Neuronal stem cell (in vitro differentiated cells): ENCODE data around the gene MARVELD3.

Experiments
- DNase-seq: peaks from one replicate; pipeline ENCODE4 v3.0.0-alpha.2; 2013; ENCODE audit warnings: low spot score
- H2AFZ ChIP-seq: one replicate; pipeline ENCODE4 v1.6.1; 2013; ENCODE audit warnings: mild to moderate bottlenecking, low read length, inconsistent platforms
- H2AK5ac ChIP-seq: 2 replicates; pipeline ENCODE4 v1.6.1; 2013; ENCODE audit warnings: low read depth, mild to moderate bottlenecking, inconsistent platforms, low read length, moderate library complexity, mixed read lengths
- H2BK120ac ChIP-seq: 2 replicates; pipeline ENCODE4 v1.6.1; 2013; ENCODE audit warnings: low read depth, mild to moderate bottlenecking, inconsistent platforms, low read length, moderate library complexity, mixed read lengths
- H2BK12ac ChIP-seq: one replicate; pipeline ENCODE4 v1.6.1; 2013; ENCODE audit warnings: low read length, inconsistent platforms
- H2BK15ac ChIP-seq: 2 replicates; pipeline ENCODE4 v1.6.1; 2013; ENCODE audit warnings: mild to moderate bottlenecking, low read length, inconsistent platforms, mixed read lengths
- H2BK5ac ChIP-seq: one replicate; pipeline ENCODE4 v1.6.1; 2013; ENCODE audit warnings: inconsistent platforms, mild to moderate bottlenecking, low read length, moderate library complexity
- H3K14ac ChIP-seq: one replicate; pipeline ENCODE4 v1.6.1; 2013; ENCODE audit warnings: low read length, inconsistent platforms
- H3K18ac ChIP-seq: 2 replicates; pipeline ENCODE4 v1.6.1; 2013; ENCODE audit warnings: low read length, inconsistent platforms
- H3K23ac ChIP-seq: 2 replicates; pipeline ENCODE4 v1.6.1; 2013; ENCODE audit warnings: low read depth, mild to moderate bottlenecking, mixed read lengths, low read length, inconsistent platforms; ENCODE audit not compliant: poor library complexity
- H3K27ac ChIP-seq: replicated peaks from 3 replicates; pipeline ENCODE4 v1.5.1; 2013; ENCODE audit warnings: low read length, inconsistent platforms
- H3K27me3 ChIP-seq, 3 experiments: 2 replicates each; pipeline ENCODE4 v1.6.1; 2013; ENCODE audit warnings: low read length in 3 of 3, mild to moderate bottlenecking in 2 of 3, inconsistent platforms in 1 of 3, low read depth in 1 of 3, mixed read lengths in 1 of 3, moderate library complexity in 1 of 3; ENCODE audit not compliant: control insufficient read depth in 3 of 3, insufficient read depth in 3 of 3
- H3K36me3 ChIP-seq, 2 donors: replicated peaks in 1 of 2; 2 replicates each; pipeline ENCODE4 v1.6.1; 2013; ENCODE audit warnings: low read length in 2 of 2; ENCODE audit not compliant: control insufficient read depth in 2 of 2, insufficient read depth in 2 of 2
- H3K4ac ChIP-seq: 2 replicates; pipeline ENCODE4 v1.6.1; 2013; ENCODE audit warnings: inconsistent platforms, mild to moderate bottlenecking, low read length, moderate library complexity
- H3K4me1 ChIP-seq, 2 donors: 1 replicate in 1 of 2; 2 replicates in 1 of 2; pipeline ENCODE4 v1.6.1; 2013; ENCODE audit warnings: low read length in 2 of 2, low read depth in 1 of 2; ENCODE audit not compliant: control insufficient read depth in 2 of 2, insufficient read depth in 1 of 2
- H3K4me2 ChIP-seq: one replicate; pipeline ENCODE4 v1.6.1; 2013; ENCODE audit warnings: mild to moderate bottlenecking, low read length, inconsistent platforms; ENCODE audit not compliant: insufficient read depth, poor library complexity, severe bottlenecking
- H3K4me3 ChIP-seq, 2 donors: 2 replicates each; pipeline ENCODE4 v1.5.1; 2013; ENCODE audit warnings: low read length in 2 of 2, mild to moderate bottlenecking in 2 of 2, inconsistent platforms in 1 of 2, moderate library complexity in 1 of 2
- H3K79me1 ChIP-seq: one replicate; pipeline ENCODE4 v1.6.1; 2013; ENCODE audit warnings: low read depth, mild to moderate bottlenecking, inconsistent platforms, low read length, moderate library complexity
- H3K9ac ChIP-seq: one replicate; pipeline ENCODE4 v1.6.1; 2013; ENCODE audit warnings: mild to moderate bottlenecking, low read depth, low read length, inconsistent platforms; ENCODE audit not compliant: poor library complexity
- H3K9me3 ChIP-seq, 2 donors: replicated peaks in 1 of 2; 2 replicates each; pipeline versions ENCODE3 to v1.6.1; 2013; ENCODE audit warnings: low read length in 2 of 2, mild to moderate bottlenecking in 2 of 2, inconsistent platforms in 1 of 2, low read depth in 1 of 2, mixed read lengths in 1 of 2, moderate library complexity in 1 of 2; ENCODE audit not compliant: control insufficient read depth in 2 of 2, insufficient read depth in 1 of 2
- H4K8ac ChIP-seq: one replicate; pipeline ENCODE4 v1.6.1; 2013; ENCODE audit warnings: low read depth, mild to moderate bottlenecking, inconsistent platforms, low read length, moderate library complexity
- H4K91ac ChIP-seq: one replicate; pipeline ENCODE4 v1.6.1; 2013; ENCODE audit warnings: low read length, low read depth, mild to moderate bottlenecking, inconsistent platforms; ENCODE audit not compliant: poor library complexity
- WGBS, 2 donors: extraction: QIAGEN DNeasy Blood & Tissue Kit; methylation state at CpG; one replicate each; pipeline ENCODE4 v1.1.7; 2013; ENCODE audit warnings: missing lambda C conversion rate in 2 of 2, mixed read lengths in 1 of 2; ENCODE audit not compliant: insufficient read length in 2 of 2, insufficient replicate concordance in 1 of 2; ENCODE audit errors: extremely low coverage in 2 of 2; 5-methylcytosine and 5-hydroxymethylcytosine counted together

MARVELD3 gene

GRCh38 chr16:71631776-71632175, 5.8 kb downstream of the MARVELD3 start:
- H3K9ac ChIP-seq, result no peak overlapping the region
- H4K91ac ChIP-seq, result no peak overlapping the region
- no peak overlapping the region for H2BK15ac ChIP-seq
- no peak overlapping the region for H3K18ac ChIP-seq
- H2BK5ac ChIP-seq, result no peak overlapping the region
- DNase-seq, result no peak
- H3K27ac ChIP-seq, result no peak overlapping the region
- no peak overlapping the region for H3K4ac ChIP-seq
- no peak overlapping the region for H3K23ac ChIP-seq
- WGBS, 2 donors, result no CpG with 5 or more reads among the region's 4 CpGs
- no peak overlapping the region for H3K4me3 ChIP-seq
- H3K79me1 ChIP-seq, result no peaks in the 10 kb centered on the region
- no peak overlapping the region for H3K14ac ChIP-seq
- H2BK120ac ChIP-seq, result no peak overlapping the region
- H2AK5ac ChIP-seq, result no peak overlapping the region
- H3K4me1 ChIP-seq, result peaks cover 2 to 8% of the 10 kb centered on the region in 2 donors
- H3K4me2 ChIP-seq, result no peak overlapping the region
- no peak overlapping the region for H2BK12ac ChIP-seq
- no peak overlapping the region for H4K8ac ChIP-seq
- H3K36me3 ChIP-seq, result peaks cover 0 to 2% of the 10 kb centered on the region in 2 donors
- H3K9me3 ChIP-seq, result peaks cover 0 to 3% of the 10 kb centered on the region in 2 donors
- no peak overlapping the region for H2AFZ ChIP-seq
- H3K27me3 ChIP-seq, result peaks cover under 1 to 11% (median 9%) of the 10 kb centered on the region in 3 experiments

GRCh38 chr16:71635632-71636031, 9.6 kb downstream of the MARVELD3 start:
- Histone ChIP-seq H3K36me3 (peaks cover 0 to 5% of the 10 kb centered on the region in 2 donors), H4K8ac (no peak overlapping the region), H3K4me3 (no peak overlapping the region), H2BK12ac (no peak overlapping the region), H2BK15ac (no peak overlapping the region), H3K9me3 (no peaks in the 10 kb centered on the region), H3K79me1 (no peaks in the 10 kb centered on the region), H3K23ac (no peak overlapping the region), H3K9ac (no peak overlapping the region), H3K27ac (no peak overlapping the region), H3K4ac (no peak overlapping the region), H2BK5ac (no peak overlapping the region), H3K27me3 (no peaks in the 10 kb centered on the region), H3K14ac (no peak overlapping the region), H3K4me2 (no peak overlapping the region), H2BK120ac (no peak overlapping the region), H2AK5ac (no peak overlapping the region), H3K4me1 (peaks cover 0 to 3% of the 10 kb centered on the region in 2 donors), H2AFZ (no peak overlapping the region), H3K18ac (no peak overlapping the region), H4K91ac (no peak overlapping the region)
- no CpG with 5 or more reads among the region's 2 CpGs for whole genome bisulfite sequencing, 2 donors
- DNase-seq, result no peak

GRCh38 chr16:71637398-71637797, 11.4 kb downstream of the MARVELD3 start:
- Histone ChIP-seq H2BK120ac (no peak overlapping the region), H2BK15ac (no peak overlapping the region), H3K79me1 (no peaks in the 10 kb centered on the region), H3K4me1 (peaks cover 0 to 3% of the 10 kb centered on the region in 2 donors), H3K14ac (no peak overlapping the region), H4K8ac (no peak overlapping the region), H3K36me3 (peaks cover 0 to 6% of the 10 kb centered on the region in 2 donors), H3K4me2 (no peak overlapping the region), H3K4ac (no peak overlapping the region), H3K23ac (no peak overlapping the region), H3K27me3 (no peaks in the 10 kb centered on the region), H4K91ac (no peak overlapping the region), H3K9ac (no peak overlapping the region), H2AK5ac (no peak overlapping the region), H2BK12ac (no peak overlapping the region), H2AFZ (no peak overlapping the region), H3K27ac (no peak overlapping the region), H2BK5ac (no peak overlapping the region), H3K18ac (no peak overlapping the region), H3K9me3 (no peaks in the 10 kb centered on the region), H3K4me3 (no peak overlapping the region)
- WGBS, 2 donors, result no CpG with 5 or more reads among the region's 3 CpGs
- no peak for DNase-seq

GRCh38 chr16:71645450-71645849, 19.5 kb downstream of the MARVELD3 start:
- Histone ChIP-seq H2BK5ac (no peak overlapping the region), H4K91ac (no peak overlapping the region), H3K4me2 (no peak overlapping the region), H3K23ac (no peak overlapping the region), H3K9ac (no peak overlapping the region), H3K36me3 (peaks cover 18 to 57% of the 10 kb centered on the region in 2 donors), H2AFZ (no peak overlapping the region), H2BK15ac (no peak overlapping the region), H3K4me1 (no peaks in the 10 kb centered on the region), H2BK12ac (no peak overlapping the region), H3K18ac (no peak overlapping the region), H3K27me3 (no peaks in the 10 kb centered on the region), H3K27ac (no peak overlapping the region), H3K4ac (no peak overlapping the region), H4K8ac (no peak overlapping the region), H2AK5ac (no peak overlapping the region), H3K9me3 (no peaks in the 10 kb centered on the region), H3K4me3 (no peak overlapping the region), H3K79me1 (no peaks in the 10 kb centered on the region), H2BK120ac (no peak overlapping the region), H3K14ac (no peak overlapping the region)
- DNase-seq, result no peak
- no CpG with 5 or more reads among the region's 4 CpGs for WGBS, 2 donors
